SK-N-SH treated with all-trans-retinoic acid at 6 μM for 48 hours (cell line): Measurements from ENCODE around the gene UBTD1.

Experiments used
- ATAC-seq: fragments of 200-7000 bp; cut with Tn5 transposase; 3 replicates; pipeline ENCODE4 v1.9.1; 2020; ENCODE audit warnings: mild to moderate bottlenecking, moderate library complexity
- ARNTL ChIP-seq: fragments of 450-650 bp; formaldehyde crosslinking; IDR thresholded peaks from 2 replicates; pipeline ENCODE4 v1.5.0; 2020; ENCODE audit warnings: low read depth, mild to moderate bottlenecking, moderate library complexity, borderline replicate concordance
- BACH2 ChIP-seq: fragments of 250-450 bp; sonication (Bioruptor Pico); IDR thresholded peaks from 2 replicates; pipeline ENCODE4 v1.9.0; 2021; ENCODE audit warnings: mild to moderate bottlenecking, borderline replicate concordance
- CSDC2 ChIP-seq: fragments of 250-450 bp; sonication (Bioruptor Pico); IDR thresholded peaks from 2 replicates; pipeline ENCODE4 v1.5.0; 2020; ENCODE audit warnings: mild to moderate bottlenecking, moderate library complexity
- GLIS3 ChIP-seq: fragments of 250-450 bp; sonication (Bioruptor Pico); IDR thresholded peaks from 2 replicates; pipeline ENCODE4 v1.5.0; 2020; ENCODE audit warnings: mild to moderate bottlenecking, moderate library complexity
- ISL1 ChIP-seq: fragments of 250-450 bp; sonication (Bioruptor Pico); IDR thresholded peaks from 2 replicates; pipeline ENCODE4 v2.1.2; 2022; ENCODE audit warnings: mild to moderate bottlenecking, moderate library complexity
- OSR1 ChIP-seq: fragments of 250-450 bp; sonication (Bioruptor Pico); IDR thresholded peaks from 2 replicates; pipeline ENCODE4 v1.8.0; 2022; ENCODE audit warnings: moderate library complexity, mild to moderate bottlenecking, inconsistent platforms
- PPARA ChIP-seq: fragments of 250-450 bp; sonication (Bioruptor Pico); IDR thresholded peaks from 2 replicates; pipeline ENCODE4 v1.5.0; 2020; ENCODE audit warnings: mild to moderate bottlenecking, borderline replicate concordance
- RARB ChIP-seq: fragments of 250-450 bp; sonication (Bioruptor Pico); IDR thresholded peaks from 2 replicates; pipeline ENCODE4 v1.8.0; 2021; ENCODE audit warnings: mild to moderate bottlenecking, moderate library complexity
- SNAI2 ChIP-seq: fragments of 250-450 bp; sonication (Bioruptor Pico); IDR thresholded peaks from 2 replicates; pipeline ENCODE4 v1.5.0; 2020; ENCODE audit warnings: mild to moderate bottlenecking, moderate library complexity
- TCF4 ChIP-seq: fragments of 250-450 bp; sonication (Bioruptor Pico); IDR thresholded peaks from 2 replicates; pipeline ENCODE4 v1.8.0; 2021; ENCODE audit warnings: mild to moderate bottlenecking, moderate library complexity, borderline replicate concordance
- TOX ChIP-seq: fragments of 250-450 bp; sonication (Bioruptor Pico); IDR thresholded peaks from 2 replicates; pipeline ENCODE4 v1.8.0; 2021; ENCODE audit warnings: mild to moderate bottlenecking, moderate library complexity, borderline replicate concordance
- TSHZ2 ChIP-seq: fragments of 250-450 bp; sonication (Bioruptor Pico); IDR thresholded peaks from 2 replicates; pipeline ENCODE4 v1.5.0; 2020; ENCODE audit warnings: mild to moderate bottlenecking, moderate library complexity
- ZC3H10 ChIP-seq: fragments of 250-450 bp; sonication (Bioruptor Pico); IDR thresholded peaks from 2 replicates; pipeline ENCODE4 v1.5.1; 2021; ENCODE audit warnings: mild to moderate bottlenecking, moderate library complexity
- ZFP3 ChIP-seq: fragments of 250-450 bp; sonication (Bioruptor Pico); IDR thresholded peaks from 2 replicates; pipeline ENCODE4 v1.5.0; 2020; ENCODE audit warnings: mild to moderate bottlenecking, moderate library complexity
- ZFP30 ChIP-seq: fragments of 450-650 bp; formaldehyde crosslinking; IDR thresholded peaks from 2 replicates; pipeline ENCODE4 v1.5.0; 2022; ENCODE audit warnings: mild to moderate bottlenecking, moderate library complexity
- ZNF565 ChIP-seq: fragments of 450-650 bp; formaldehyde crosslinking; conservative IDR thresholded peaks from 2 replicates; pipeline ENCODE4 v1.5.0; 2020; ENCODE audit warnings: low read depth, mild to moderate bottlenecking, moderate library complexity
- ZNF70 ChIP-seq: fragments of 450-650 bp; formaldehyde crosslinking; IDR thresholded peaks from 2 replicates; pipeline ENCODE4 v1.5.0; 2020; ENCODE audit warnings: mild to moderate bottlenecking, moderate library complexity
- ZNF8 ChIP-seq: fragments of 450-650 bp; formaldehyde crosslinking; IDR thresholded peaks from 2 replicates; pipeline ENCODE4 v1.5.0; 2020; ENCODE audit warnings: mild to moderate bottlenecking, moderate library complexity
- TF ChIP-seq, protein P1 (sequence below): fragments of 250-450 bp; sonication (Bioruptor Pico); IDR thresholded peaks from 2 replicates; pipeline ENCODE4 v1.8.0; 2020; ENCODE audit warnings: mild to moderate bottlenecking, moderate library complexity, borderline replicate concordance
- TF ChIP-seq, protein P2 (sequence below): fragments of 250-450 bp; sonication (Bioruptor Pico); IDR thresholded peaks from 2 replicates; pipeline ENCODE4 v1.8.0; 2021; ENCODE audit warnings: low read depth, mild to moderate bottlenecking, moderate library complexity, borderline replicate concordance

Gene UBTD1

DNA sequence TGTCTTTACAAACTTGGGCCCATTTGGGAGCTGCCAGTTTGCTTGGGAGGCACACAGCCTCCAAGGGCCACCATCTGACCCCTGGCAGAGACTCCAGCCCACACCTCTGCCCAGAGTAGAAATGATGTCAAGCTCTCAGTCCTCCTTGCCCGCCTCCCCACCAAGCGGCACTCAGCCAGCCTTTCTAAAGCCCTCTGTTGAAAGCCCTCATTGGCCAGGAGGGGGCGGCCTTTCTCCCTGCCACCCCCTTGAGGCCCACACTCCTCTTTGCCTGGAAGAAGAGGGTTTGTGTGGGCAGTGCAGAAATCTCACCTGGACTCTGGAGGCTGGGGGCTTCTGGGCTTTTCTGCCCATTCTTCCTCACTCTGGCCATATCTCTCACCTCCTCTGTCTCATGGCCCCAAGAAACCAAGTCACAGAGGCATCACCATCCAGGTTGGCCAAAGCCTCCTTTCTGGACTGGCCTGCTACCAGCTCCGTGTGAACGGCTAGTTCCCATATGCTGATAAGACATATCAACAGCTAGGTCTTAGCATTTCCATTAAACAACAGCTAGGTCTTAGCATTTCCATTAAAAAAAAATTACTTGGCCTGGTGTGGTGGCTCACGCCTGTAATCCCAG lies 36.1 kb downstream of the UBTD1 start:
- no peak for TF ChIP-seq ZFP3 (CRISPR knock-in tag)
- no peak for TF ChIP-seq ZNF8 (CRISPR knock-in tag)
- TF ChIP-seq ZFP30 (CRISPR knock-in tag): no peak
- TF ChIP-seq ZNF70: no peak
- no peak for TF ChIP-seq ZC3H10
- TF ChIP-seq TSHZ2 (CRISPR knock-in tag): no peak
- no peak for TF ChIP-seq OSR1 (CRISPR knock-in tag)
- no peak for TF ChIP-seq SNAI2 (CRISPR knock-in tag)
- no peak for TF ChIP-seq ARNTL (CRISPR knock-in tag)
- no peak for TF ChIP-seq GLIS3 (CRISPR knock-in tag)
- TF ChIP-seq CSDC2: no peak
- TF ChIP-seq TCF4: no peak
- no peak for TF ChIP-seq TOX (CRISPR knock-in tag)
- TF ChIP-seq, protein P1, sequence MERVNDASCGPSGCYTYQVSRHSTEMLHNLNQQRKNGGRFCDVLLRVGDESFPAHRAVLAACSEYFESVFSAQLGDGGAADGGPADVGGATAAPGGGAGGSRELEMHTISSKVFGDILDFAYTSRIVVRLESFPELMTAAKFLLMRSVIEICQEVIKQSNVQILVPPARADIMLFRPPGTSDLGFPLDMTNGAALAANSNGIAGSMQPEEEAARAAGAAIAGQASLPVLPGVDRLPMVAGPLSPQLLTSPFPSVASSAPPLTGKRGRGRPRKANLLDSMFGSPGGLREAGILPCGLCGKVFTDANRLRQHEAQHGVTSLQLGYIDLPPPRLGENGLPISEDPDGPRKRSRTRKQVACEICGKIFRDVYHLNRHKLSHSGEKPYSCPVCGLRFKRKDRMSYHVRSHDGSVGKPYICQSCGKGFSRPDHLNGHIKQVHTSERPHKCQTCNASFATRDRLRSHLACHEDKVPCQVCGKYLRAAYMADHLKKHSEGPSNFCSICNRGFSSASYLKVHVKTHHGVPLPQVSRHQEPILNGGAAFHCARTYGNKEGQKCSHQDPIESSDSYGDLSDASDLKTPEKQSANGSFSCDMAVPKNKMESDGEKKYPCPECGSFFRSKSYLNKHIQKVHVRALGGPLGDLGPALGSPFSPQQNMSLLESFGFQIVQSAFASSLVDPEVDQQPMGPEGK: no peak
- no peak for TF ChIP-seq PPARA (CRISPR knock-in tag)
- no peak for TF ChIP-seq ZNF565
- no peak for TF ChIP-seq RARB (CRISPR knock-in tag)
- TF ChIP-seq, protein P2, sequence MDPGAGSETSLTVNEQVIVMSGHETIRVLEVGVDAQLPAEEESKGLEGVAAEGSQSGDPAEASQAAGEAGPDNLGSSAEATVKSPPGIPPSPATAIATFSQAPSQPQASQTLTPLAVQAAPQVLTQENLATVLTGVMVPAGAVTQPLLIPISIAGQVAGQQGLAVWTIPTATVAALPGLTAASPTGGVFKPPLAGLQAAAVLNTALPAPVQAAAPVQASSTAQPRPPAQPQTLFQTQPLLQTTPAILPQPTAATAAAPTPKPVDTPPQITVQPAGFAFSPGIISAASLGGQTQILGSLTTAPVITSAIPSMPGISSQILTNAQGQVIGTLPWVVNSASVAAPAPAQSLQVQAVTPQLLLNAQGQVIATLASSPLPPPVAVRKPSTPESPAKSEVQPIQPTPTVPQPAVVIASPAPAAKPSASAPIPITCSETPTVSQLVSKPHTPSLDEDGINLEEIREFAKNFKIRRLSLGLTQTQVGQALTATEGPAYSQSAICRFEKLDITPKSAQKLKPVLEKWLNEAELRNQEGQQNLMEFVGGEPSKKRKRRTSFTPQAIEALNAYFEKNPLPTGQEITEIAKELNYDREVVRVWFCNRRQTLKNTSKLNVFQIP (CRISPR knock-in tag): no peak
- ATAC-seq: peak; percentile 43

- TF ChIP-seq CSDC2: no peak
- TF ChIP-seq GLIS3 (CRISPR knock-in tag): no peak
- TF ChIP-seq OSR1 (CRISPR knock-in tag): no peak
- TF ChIP-seq BACH2 (CRISPR knock-in tag): no peak
- no peak for TF ChIP-seq ARNTL (CRISPR knock-in tag)
- TF ChIP-seq TOX (CRISPR knock-in tag): no peak
- TF ChIP-seq TSHZ2 (CRISPR knock-in tag): no peak
- no peak for TF ChIP-seq ISL1
- TF ChIP-seq PPARA (CRISPR knock-in tag): no peak
- TF ChIP-seq ZNF8 (CRISPR knock-in tag): no peak
- TF ChIP-seq, protein P1: no peak
- TF ChIP-seq, all 23 proteins: peak for 0
- no peak for ATAC-seq
Observed at GRCh38 chr10:97537186-97537869, 38.6 kb downstream of the UBTD1 start.
